Mucosa of stomach (tissue), 1 donor: Measurements from ENCODE around the gene AKR1C3.

ENCODE experiments used
- H3K27me3 ChIP-seq: one replicate; pipeline ENCODE4 v1.7.0; 2013; ENCODE audit warnings: mild to moderate bottlenecking, low read length; ENCODE audit not compliant: control insufficient read depth, insufficient read depth
- H3K36me3 ChIP-seq: one replicate; pipeline ENCODE4 v1.7.0; 2013; ENCODE audit warnings: low read length; ENCODE audit not compliant: control insufficient read depth, insufficient read depth
- H3K4me1 ChIP-seq: one replicate; pipeline ENCODE4 v1.7.0; 2013; ENCODE audit warnings: mild to moderate bottlenecking, low read length; ENCODE audit not compliant: control insufficient read depth, insufficient read depth
- H3K4me3 ChIP-seq: one replicate; pipeline ENCODE4 v1.7.0; 2013; ENCODE audit warnings: low read length
- H3K9ac ChIP-seq: one replicate; pipeline ENCODE4 v1.7.0; 2013; ENCODE audit warnings: mild to moderate bottlenecking, low read length, moderate library complexity
- H3K9me3 ChIP-seq: one replicate; pipeline ENCODE4 v1.7.0; 2013; ENCODE audit warnings: mild to moderate bottlenecking, low read length, moderate library complexity; ENCODE audit not compliant: control insufficient read depth
- donor health status: Pancreatic carcinoma.

AKR1C3 gene

GRCh38 chr10:5148678-5149032 lies 54.4 kb downstream of the AKR1C3 start:
- Histone ChIP-seq H3K27me3 (no peaks in the 10 kb centered on the region), H3K9me3 (no peaks in the 10 kb centered on the region), H3K36me3 (no peaks in the 10 kb centered on the region), H3K9ac (no peak overlapping the region), H3K4me1 (peaks cover 13% of the 10 kb centered on the region), H3K4me3 (no peak overlapping the region)

DNA sequence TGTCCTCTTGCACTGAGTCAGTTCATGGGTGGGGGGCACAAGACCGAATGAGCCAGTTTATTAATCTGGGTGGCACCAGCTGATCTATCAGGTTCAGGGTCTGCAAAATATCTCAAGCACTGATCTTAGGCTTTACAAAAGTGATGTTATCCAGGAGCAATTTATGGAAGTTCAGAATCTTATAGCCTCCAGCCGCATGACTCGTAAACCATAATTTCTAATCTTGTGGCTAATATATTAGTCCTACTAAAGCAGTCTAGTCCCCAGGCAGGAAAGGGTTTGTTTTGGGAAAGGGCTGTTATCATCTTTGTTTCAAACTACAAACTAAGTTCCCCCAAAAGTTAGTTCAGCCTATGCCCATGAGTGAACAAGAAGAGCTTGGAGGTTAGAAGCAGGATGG lies 56.9 kb downstream of the AKR1C3 start:
- H3K9me3 ChIP-seq: no peaks in the 10 kb centered on the region
- no peaks in the 10 kb centered on the region for H3K36me3 ChIP-seq
- no peak overlapping the region for H3K4me3 ChIP-seq
- no peak overlapping the region for H3K9ac ChIP-seq
- H3K4me1 ChIP-seq: peaks cover 13% of the 10 kb centered on the region
- no peaks in the 10 kb centered on the region for H3K27me3 ChIP-seq

GRCh38 chr10:5155951-5156350 lies 61.7 kb downstream of the AKR1C3 start:
- H3K4me3 ChIP-seq: no peak overlapping the region
- no peaks in the 10 kb centered on the region for H3K36me3 ChIP-seq
- H3K9ac ChIP-seq: no peak overlapping the region
- H3K9me3 ChIP-seq: no peaks in the 10 kb centered on the region
- H3K4me1 ChIP-seq: no peaks in the 10 kb centered on the region
- no peaks in the 10 kb centered on the region for H3K27me3 ChIP-seq
